Fibroblast of lung (primary cell): ENCODE results near the gene AS3MT.

ENCODE experiments used
- CTCF ChIP-seq, 2 donors: IDR thresholded peaks in 1 of 2; conservative IDR thresholded peaks in 1 of 2; 1 replicate in 1 of 2; 2 replicates in 1 of 2; pipeline ENCODE4 v1.5.1; 2011 to 2012; ENCODE audit warnings: low read length in 2 of 2, control low read depth in 1 of 2, inconsistent platforms in 1 of 2, low read depth in 1 of 2, mild to moderate bottlenecking in 1 of 2
- EZH2 ChIP-seq: IDR thresholded peaks from 2 replicates; pipeline ENCODE4 v1.5.1; 2012; ENCODE audit warnings: low read length, control low read depth, mild to moderate bottlenecking; ENCODE audit errors: missing control alignments

- no peak for TF ChIP-seq CTCF (conservative IDR thresholded peaks at IDR 0.05 in 1 of 2, IDR thresholded peaks at IDR 0.05 in 1 of 2; ENCODE audit: low read depth in 1 of 2, low read length in 2 of 2)
- no peak for TF ChIP-seq EZH2
Measured at GRCh38 chr10:102941401-102941800, 72.1 kb downstream of the AS3MT start.
